Hepatocyte (in vitro differentiated cells): ENCODE measurements around the gene OR8G1. TPM values are rescaled to one million over a fixed set of nuclear protein-coding genes. Genes with fewer than 3 reads are reported as not detected.
"Not testable (repeated sequence)": the region's sequence is repeated elsewhere in the genome, so short reads cannot be mapped to it uniquely, and the experiment has no call there.

Experiments used
- DNase-seq: peaks from one replicate; pipeline ENCODE4 v3.0.0-alpha.2; 2016; ENCODE audit warnings: low spot score
- H2AFZ ChIP-seq: fragments of 200-600 bp; sonication (generic); 2 replicates; pipeline ENCODE4 v1.6.0; 2016; ENCODE audit warnings: antibody characterized with exemption, mild to moderate bottlenecking
- H3K27ac ChIP-seq: fragments of 200-600 bp; sonication (generic); 2 replicates; pipeline ENCODE4 v1.5.1; 2016; ENCODE audit warnings: mild to moderate bottlenecking
- H3K27me3 ChIP-seq: fragments of 200-600 bp; sonication (generic); 2 replicates; pipeline ENCODE4 v1.6.1; 2016
- H3K36me3 ChIP-seq: fragments of 200-600 bp; sonication (generic); replicated peaks from 2 replicates; pipeline ENCODE4 v1.5.1; 2016; ENCODE audit warnings: low read depth; ENCODE audit not compliant: insufficient read depth
- H3K4me1 ChIP-seq: fragments of 200-600 bp; sonication (generic); 2 replicates; pipeline ENCODE4 v1.5.1; 2016; ENCODE audit warnings: mild to moderate bottlenecking, moderate library complexity; ENCODE audit not compliant: insufficient read depth
- H3K4me2 ChIP-seq: fragments of 200-600 bp; sonication (generic); 2 replicates; pipeline ENCODE4 v1.6.0; 2016
- H3K4me3 ChIP-seq: fragments of 200-600 bp; sonication (generic); 2 replicates; pipeline ENCODE4 v1.5.1; 2016; ENCODE audit warnings: mild to moderate bottlenecking
- H3K79me2 ChIP-seq: fragments of 200-600 bp; sonication (generic); 2 replicates; pipeline ENCODE4 v1.6.0; 2017; ENCODE audit warnings: mild to moderate bottlenecking
- H3K9me2 ChIP-seq: fragments of 200-600 bp; sonication (generic); replicated peaks from 2 replicates; pipeline ENCODE4 v1.6.0; 2017; ENCODE audit warnings: mild to moderate bottlenecking; ENCODE audit not compliant: insufficient read depth
- H3K9me3 ChIP-seq: fragments of 200-600 bp; sonication (generic); 2 replicates; pipeline ENCODE4 v1.5.1; 2016; ENCODE audit warnings: low read depth, mild to moderate bottlenecking
- H4K20me1 ChIP-seq: fragments of 200-600 bp; sonication (generic); 2 replicates; pipeline ENCODE4 v1.6.0; 2016; ENCODE audit warnings: mild to moderate bottlenecking; ENCODE audit not compliant: insufficient read depth, poor library complexity, severe bottlenecking
- EZH2 ChIP-seq: fragments of 200-600 bp; sonication (generic); IDR thresholded peaks from 2 replicates; pipeline ENCODE4 v1.6.1; 2016; ENCODE audit warnings: antibody characterized with exemption, mild to moderate bottlenecking, borderline replicate concordance
- EZH2phosphoT487 ChIP-seq: fragments of 200-600 bp; sonication (generic); IDR thresholded peaks from one replicate; pipeline ENCODE4 v1.6.1; 2018; ENCODE audit warnings: antibody characterized with exemption, mild to moderate bottlenecking, low read depth, moderate library complexity; ENCODE audit not compliant: unreplicated experiment, severe bottlenecking
- WGBS: methylation state at CpG from one replicate; pipeline ENCODE4 v1.1.6; 2016; ENCODE audit warnings: low lambda C conversion rate; ENCODE audit errors: missing lambda C conversion rate; 5-methylcytosine and 5-hydroxymethylcytosine counted together
- polyA plus RNA-seq: library from polyadenylated mRNA; unstranded; fragments of >200 nt; fragmentation: Nextera tagmentation; extraction: Ambion mirVana; gene quantifications from 2 replicates; pipeline ENCODE4 v1.2.1, GENCODE V29; 2016
- total RNA-seq: library from RNA; depleted of rRNA; stranded (reverse); fragments of >200 nt; gene quantifications from 2 replicates; pipeline ENCODE4 v1.2.3, GENCODE V29; 2014
- TF ChIP-seq, protein P1 (sequence below): fragments of 200-600 bp; sonication (generic); IDR thresholded peaks from 2 replicates; pipeline ENCODE4 v1.5.1; 2016; ENCODE audit warnings: antibody characterized with exemption, mild to moderate bottlenecking; ENCODE audit not compliant: poor library complexity

The OR8G1 gene
- total and polyA plus RNA-seq, 2 experiments from 2014 or later = not detected

- Histone ChIP-seq H3K9me3 (no peaks in the 10 kb centered on the region), H3K4me3 (no peak overlapping the region)
- TF ChIP-seq EZH2 (no peak), EZH2phosphoT487 (no peak)
- TF ChIP-seq, protein P1, sequence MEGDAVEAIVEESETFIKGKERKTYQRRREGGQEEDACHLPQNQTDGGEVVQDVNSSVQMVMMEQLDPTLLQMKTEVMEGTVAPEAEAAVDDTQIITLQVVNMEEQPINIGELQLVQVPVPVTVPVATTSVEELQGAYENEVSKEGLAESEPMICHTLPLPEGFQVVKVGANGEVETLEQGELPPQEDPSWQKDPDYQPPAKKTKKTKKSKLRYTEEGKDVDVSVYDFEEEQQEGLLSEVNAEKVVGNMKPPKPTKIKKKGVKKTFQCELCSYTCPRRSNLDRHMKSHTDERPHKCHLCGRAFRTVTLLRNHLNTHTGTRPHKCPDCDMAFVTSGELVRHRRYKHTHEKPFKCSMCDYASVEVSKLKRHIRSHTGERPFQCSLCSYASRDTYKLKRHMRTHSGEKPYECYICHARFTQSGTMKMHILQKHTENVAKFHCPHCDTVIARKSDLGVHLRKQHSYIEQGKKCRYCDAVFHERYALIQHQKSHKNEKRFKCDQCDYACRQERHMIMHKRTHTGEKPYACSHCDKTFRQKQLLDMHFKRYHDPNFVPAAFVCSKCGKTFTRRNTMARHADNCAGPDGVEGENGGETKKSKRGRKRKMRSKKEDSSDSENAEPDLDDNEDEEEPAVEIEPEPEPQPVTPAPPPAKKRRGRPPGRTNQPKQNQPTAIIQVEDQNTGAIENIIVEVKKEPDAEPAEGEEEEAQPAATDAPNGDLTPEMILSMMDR = no peak
Measured at GRCh38 chr11:124211321-124211720, 29.6 kb upstream of the OR8G1 start.

DNA sequence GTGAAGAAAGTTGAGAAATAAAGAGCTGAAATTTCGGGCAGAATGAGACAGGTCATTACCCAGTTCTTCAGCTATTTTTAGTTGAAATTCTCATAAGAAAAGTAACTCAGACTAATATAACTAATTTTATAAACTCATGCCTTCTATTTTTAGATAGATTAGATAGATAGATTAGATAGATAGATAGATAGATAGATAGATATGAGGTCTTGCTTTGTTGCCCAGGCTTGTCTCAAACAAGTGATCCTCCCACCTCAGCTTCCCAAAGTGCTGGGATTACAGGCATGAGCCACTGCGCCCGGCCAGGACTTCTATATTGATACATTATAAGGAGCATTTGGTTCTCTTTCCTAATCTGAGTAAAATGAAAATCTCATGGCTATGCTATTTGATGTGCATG, 26.9 kb upstream of the OR8G1 start:
- Histone ChIP-seq H2AFZ (no peak overlapping the region), H3K4me2 (no peak overlapping the region), H3K27me3 (no peaks in the 10 kb centered on the region), H3K4me1 (no peaks in the 10 kb centered on the region), H3K9me3 (no peaks in the 10 kb centered on the region), H3K79me2 (no peaks in the 10 kb centered on the region), H3K27ac (no peak overlapping the region), H3K36me3 (no peaks in the 10 kb centered on the region), H3K4me3 (no peak overlapping the region), H3K9me2 (no peaks in the 10 kb centered on the region), H4K20me1 (no peaks in the 10 kb centered on the region)
- no peak for TF ChIP-seq EZH2
- no peak for TF ChIP-seq EZH2phosphoT487
- TF ChIP-seq, protein P1 = no peak
- no peak for DNase-seq
- WGBS = 84% methylated on average over 3 of the region's 3 CpGs

More at GRCh38 chr11:124211321-124211720, 29.6 kb upstream of the OR8G1 start:
- Histone ChIP-seq H3K27ac (no peak overlapping the region), H3K79me2 (no peaks in the 10 kb centered on the region), H3K4me1 (no peaks in the 10 kb centered on the region), H2AFZ (no peak overlapping the region), H3K9me2 (no peaks in the 10 kb centered on the region), H3K36me3 (no peaks in the 10 kb centered on the region), H3K4me2 (no peak overlapping the region), H4K20me1 (no peaks in the 10 kb centered on the region), H3K27me3 (no peaks in the 10 kb centered on the region)
- no peak for DNase-seq

GRCh38 chr11:124219126-124219525, 21.8 kb upstream of the OR8G1 start:
- DNase-seq = no peak
- H3K9me2 ChIP-seq = no peaks in the 10 kb centered on the region
- no peak overlapping the region for H3K4me2 ChIP-seq
- H3K36me3 ChIP-seq = no peaks in the 10 kb centered on the region
- TF ChIP-seq EZH2phosphoT487 = no peak
- TF ChIP-seq, protein P1 = no peak
- TF ChIP-seq EZH2 = no peak
- no peaks in the 10 kb centered on the region for H3K4me1 ChIP-seq
- H2AFZ ChIP-seq = no peak overlapping the region
- H3K4me3 ChIP-seq = no peak overlapping the region
- no peaks in the 10 kb centered on the region for H3K27me3 ChIP-seq
- H3K9me3 ChIP-seq = no peaks in the 10 kb centered on the region
- no peaks in the 10 kb centered on the region for H3K79me2 ChIP-seq
- H3K27ac ChIP-seq = no peak overlapping the region
- H4K20me1 ChIP-seq = no peaks in the 10 kb centered on the region

- Histone ChIP-seq H3K27me3 (no peaks in the 10 kb centered on the region), H3K9me2 (no peaks in the 10 kb centered on the region), H3K9me3 (no peaks in the 10 kb centered on the region), H3K4me1 (no peaks in the 10 kb centered on the region), H3K4me2 (no peak overlapping the region), H4K20me1 (no peaks in the 10 kb centered on the region), H3K27ac (no peak overlapping the region), H3K36me3 (no peaks in the 10 kb centered on the region), H2AFZ (no peak overlapping the region), H3K79me2 (no peaks in the 10 kb centered on the region), H3K4me3 (no peak overlapping the region)
- no peak for DNase-seq
- WGBS = 55% methylated on average over 2 of the region's 2 CpGs
- TF ChIP-seq EZH2phosphoT487 = no peak
- TF ChIP-seq EZH2 = no peak
Measured at GRCh38 chr11:124222407-124222806, 18.5 kb upstream of the OR8G1 start.

- not testable (repeated sequence) for H3K36me3 ChIP-seq, H3K27ac ChIP-seq, H3K27me3 ChIP-seq, H3K9me3 ChIP-seq, H3K4me3 ChIP-seq, H3K9me2 ChIP-seq, H2AFZ ChIP-seq, H3K79me2 ChIP-seq, DNase-seq, H3K4me2 ChIP-seq, H4K20me1 ChIP-seq, H3K4me1 ChIP-seq
- 73% methylated on average over 9 of the region's 9 CpGs for WGBS
Measured at GRCh38 chr11:124224618-124225423, 16.1 kb upstream of the OR8G1 start.
